ENCODE data around the gene USP37.

DNA sequence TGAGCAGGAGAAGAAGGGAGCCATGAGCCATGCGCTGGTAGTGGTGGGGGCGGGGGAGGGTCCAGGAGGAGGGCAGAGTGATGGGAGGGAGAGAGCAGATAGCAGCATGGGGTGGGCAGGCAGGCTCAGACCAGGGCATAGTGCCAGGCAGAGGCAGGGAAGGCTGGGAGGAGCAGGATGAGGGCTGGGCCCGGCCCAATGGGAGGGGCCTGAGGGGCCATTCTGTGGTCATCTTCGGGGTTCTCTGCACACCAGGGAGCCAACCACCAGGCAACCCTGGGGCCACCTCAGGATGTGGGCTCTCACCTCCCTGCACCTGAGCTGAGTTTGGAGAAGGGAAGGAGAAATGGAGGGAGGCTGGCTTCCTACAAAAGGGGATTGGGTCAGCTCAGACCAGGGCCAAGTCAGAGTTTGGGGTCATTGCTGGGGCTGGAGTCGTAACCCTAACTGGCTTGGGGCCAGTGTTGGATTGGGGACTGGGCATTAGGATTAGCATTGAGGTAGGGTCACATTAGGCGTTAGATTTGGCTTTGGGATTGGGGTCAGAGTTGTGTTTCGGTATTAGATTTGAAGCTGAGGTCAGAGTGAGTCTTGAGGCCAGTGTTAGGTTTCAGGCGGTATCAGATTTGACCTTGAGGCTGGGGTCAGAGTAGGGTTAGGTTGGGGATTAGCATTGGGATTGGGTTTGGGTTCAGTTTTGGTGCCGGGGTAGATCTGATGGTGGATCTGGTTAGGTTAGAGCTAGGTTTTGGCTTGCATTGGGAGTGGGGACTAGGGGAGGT, 138.0 kb downstream of the USP37 start:
- TF ChIP-seq, protein P1, sequence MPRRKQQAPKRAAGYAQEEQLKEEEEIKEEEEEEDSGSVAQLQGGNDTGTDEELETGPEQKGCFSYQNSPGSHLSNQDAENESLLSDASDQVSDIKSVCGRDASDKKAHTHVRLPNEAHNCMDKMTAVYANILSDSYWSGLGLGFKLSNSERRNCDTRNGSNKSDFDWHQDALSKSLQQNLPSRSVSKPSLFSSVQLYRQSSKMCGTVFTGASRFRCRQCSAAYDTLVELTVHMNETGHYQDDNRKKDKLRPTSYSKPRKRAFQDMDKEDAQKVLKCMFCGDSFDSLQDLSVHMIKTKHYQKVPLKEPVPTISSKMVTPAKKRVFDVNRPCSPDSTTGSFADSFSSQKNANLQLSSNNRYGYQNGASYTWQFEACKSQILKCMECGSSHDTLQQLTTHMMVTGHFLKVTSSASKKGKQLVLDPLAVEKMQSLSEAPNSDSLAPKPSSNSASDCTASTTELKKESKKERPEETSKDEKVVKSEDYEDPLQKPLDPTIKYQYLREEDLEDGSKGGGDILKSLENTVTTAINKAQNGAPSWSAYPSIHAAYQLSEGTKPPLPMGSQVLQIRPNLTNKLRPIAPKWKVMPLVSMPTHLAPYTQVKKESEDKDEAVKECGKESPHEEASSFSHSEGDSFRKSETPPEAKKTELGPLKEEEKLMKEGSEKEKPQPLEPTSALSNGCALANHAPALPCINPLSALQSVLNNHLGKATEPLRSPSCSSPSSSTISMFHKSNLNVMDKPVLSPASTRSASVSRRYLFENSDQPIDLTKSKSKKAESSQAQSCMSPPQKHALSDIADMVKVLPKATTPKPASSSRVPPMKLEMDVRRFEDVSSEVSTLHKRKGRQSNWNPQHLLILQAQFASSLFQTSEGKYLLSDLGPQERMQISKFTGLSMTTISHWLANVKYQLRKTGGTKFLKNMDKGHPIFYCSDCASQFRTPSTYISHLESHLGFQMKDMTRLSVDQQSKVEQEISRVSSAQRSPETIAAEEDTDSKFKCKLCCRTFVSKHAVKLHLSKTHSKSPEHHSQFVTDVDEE (CRISPR knock-in tag; IDR thresholded peaks at IDR 0.05), result no peak
- no peak for TF ChIP-seq CSDC2 (CRISPR knock-in tag; IDR thresholded peaks at IDR 0.05)
- TF ChIP-seq ZC3H10 (CRISPR knock-in tag; IDR thresholded peaks at IDR 0.05), result no peak
- TF ChIP-seq ZNF8 (CRISPR knock-in tag; IDR thresholded peaks at IDR 0.05), result no peak
- TF ChIP-seq, protein P2, sequence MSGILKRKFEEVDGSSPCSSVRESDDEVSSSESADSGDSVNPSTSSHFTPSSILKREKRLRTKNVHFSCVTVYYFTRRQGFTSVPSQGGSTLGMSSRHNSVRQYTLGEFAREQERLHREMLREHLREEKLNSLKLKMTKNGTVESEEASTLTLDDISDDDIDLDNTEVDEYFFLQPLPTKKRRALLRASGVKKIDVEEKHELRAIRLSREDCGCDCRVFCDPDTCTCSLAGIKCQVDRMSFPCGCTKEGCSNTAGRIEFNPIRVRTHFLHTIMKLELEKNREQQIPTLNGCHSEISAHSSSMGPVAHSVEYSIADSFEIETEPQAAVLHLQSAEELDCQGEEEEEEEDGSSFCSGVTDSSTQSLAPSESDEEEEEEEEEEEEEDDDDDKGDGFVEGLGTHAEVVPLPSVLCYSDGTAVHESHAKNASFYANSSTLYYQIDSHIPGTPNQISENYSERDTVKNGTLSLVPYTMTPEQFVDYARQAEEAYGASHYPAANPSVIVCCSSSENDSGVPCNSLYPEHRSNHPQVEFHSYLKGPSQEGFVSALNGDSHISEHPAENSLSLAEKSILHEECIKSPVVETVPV (CRISPR knock-in tag; IDR thresholded peaks at IDR 0.05), result no peak

Data from SK-N-SH treated with all-trans-retinoic acid at 6 μM for 48 hours (cell line).